HEK293T (cell line): ENCODE measurements around the gene RAB6D.
"Not testable (repeated sequence)": the region's sequence is repeated elsewhere in the genome, so short reads cannot be mapped to it uniquely, and the experiment has no call there.

ENCODE experiments used
- ELF4 ChIP-seq: fragments of 450-650 bp; IDR thresholded peaks from 2 replicates; pipeline ENCODE4 v1.6.1; 2017; ENCODE audit warnings: antibody characterized with exemption
- PKNOX1 ChIP-seq: fragments of 450-650 bp; IDR thresholded peaks from 2 replicates; pipeline ENCODE4 v1.6.1; 2016
- TARDBP ChIP-seq: fragments of 450-650 bp; IDR thresholded peaks from 2 replicates; pipeline ENCODE4 v1.6.1; 2016

- TF ChIP-seq TARDBP, ELF4, PKNOX1: not testable (repeated sequence)
Measured at GRCh38 chr2:131395024-131395645, 31.2 kb upstream of the RAB6D start.
